ENCODE measurements around the gene HSD17B13. TPM values are rescaled to one million over a fixed set of nuclear protein-coding genes. Genes with fewer than 3 reads are reported as not detected.
"Not testable (repeated sequence)": the region's sequence is repeated elsewhere in the genome, so short reads cannot be mapped to it uniquely, and the experiment has no call there.

HSD17B13 gene
- total RNA-seq, 1 experiment from 2014 or later: 0.56 TPM

- Histone ChIP-seq H3K79me2 (ENCODE audit: low read length) (no peaks in the 10 kb centered on the region), H3K9me2 (replicated peaks; ENCODE audit: insufficient read depth, low read length) (no peaks in the 10 kb centered on the region), H3K9me3 (ENCODE audit: low read length) (no peaks in the 10 kb centered on the region), H3K27ac (ENCODE audit: low read length) (no peak overlapping the region), H3K36me3 (ENCODE audit: insufficient read depth, low read length) (no peaks in the 10 kb centered on the region), H3K4me3 (ENCODE audit: low read length) (no peak overlapping the region), H2AFZ (ENCODE audit: low read length) (no peak overlapping the region), H3K9ac (ENCODE audit: low read length) (no peak overlapping the region), H3K4me1 (ENCODE audit: low read length) (peaks cover 6% of the 10 kb centered on the region), H4K20me1 (ENCODE audit: insufficient read depth, low read depth, low read length) (no peaks in the 10 kb centered on the region), H3K27me3 (ENCODE audit: low read length) (no peaks in the 10 kb centered on the region), H3K4me2 (ENCODE audit: low read depth, low read length, poor library complexity, severe bottlenecking) (no peak overlapping the region)
- no peak for DNase-seq
Measured at GRCh38 chr4:87310691-87311335, 11.9 kb downstream of the HSD17B13 start.

DNA sequence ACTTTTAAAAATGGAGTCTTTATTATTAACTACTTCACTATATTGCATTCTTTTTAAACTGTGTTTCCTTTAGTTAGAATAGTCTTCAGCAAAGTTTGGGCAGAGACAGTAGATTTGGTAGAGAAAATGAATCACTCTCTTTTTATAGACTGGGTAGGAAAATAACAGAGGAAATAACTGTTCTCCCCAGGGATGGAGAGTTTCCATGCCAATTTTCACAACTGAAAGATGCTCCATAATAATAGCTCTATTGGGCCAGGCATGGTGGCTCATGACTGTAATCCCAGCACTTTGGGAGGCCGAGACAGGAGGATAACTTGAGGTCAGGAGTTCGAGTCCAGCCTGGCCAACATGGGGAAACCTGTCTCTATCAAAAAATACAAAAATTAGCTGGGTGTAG lies 13.1 kb downstream of the HSD17B13 start:
- Histone ChIP-seq H3K9me2 (replicated peaks; ENCODE audit: insufficient read depth, low read length) (no peaks in the 10 kb centered on the region), H3K27ac (ENCODE audit: low read length) (no peak overlapping the region), H3K4me1 (ENCODE audit: low read length) (peaks cover 2% of the 10 kb centered on the region; the same call in 1 of the 2 replicates), H2AFZ (ENCODE audit: low read length) (no peak overlapping the region), H3K4me3 (ENCODE audit: low read length) (no peak overlapping the region), H4K20me1 (ENCODE audit: insufficient read depth, low read depth, low read length) (no peaks in the 10 kb centered on the region), H3K79me2 (ENCODE audit: low read length) (no peaks in the 10 kb centered on the region), H3K36me3 (ENCODE audit: insufficient read depth, low read length) (no peaks in the 10 kb centered on the region), H3K9ac (ENCODE audit: low read length) (no peak overlapping the region), H3K27me3 (ENCODE audit: low read length) (no peaks in the 10 kb centered on the region), H3K4me2 (ENCODE audit: low read depth, low read length, poor library complexity, severe bottlenecking) (no peak overlapping the region), H3K9me3 (ENCODE audit: low read length) (no peaks in the 10 kb centered on the region)
- DNase-seq: no peak

DNA sequence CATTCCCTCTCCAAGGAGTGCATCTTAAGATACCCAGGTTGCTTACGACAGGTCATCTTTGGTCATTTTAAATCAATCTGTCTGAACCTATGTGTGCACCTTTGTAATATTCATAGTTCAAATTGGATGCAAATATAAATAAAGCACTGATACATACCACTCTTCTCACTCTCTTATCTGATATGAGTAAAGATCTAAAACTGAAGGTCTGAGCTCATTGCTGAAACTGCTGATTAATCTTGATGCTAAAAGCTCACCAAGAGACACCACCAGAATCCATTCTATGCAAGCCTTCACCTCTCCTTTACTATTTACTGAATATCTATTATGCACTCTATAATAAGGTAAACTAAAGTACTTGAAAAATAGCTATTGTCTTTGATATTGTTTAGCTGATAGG lies 16.6 kb downstream of the HSD17B13 start:
- Histone ChIP-seq H3K4me3 (ENCODE audit: low read length) (no peak overlapping the region), H3K4me1 (ENCODE audit: low read length) (peaks cover 2% of the 10 kb centered on the region; the same call in 1 of the 2 replicates)

DNA sequence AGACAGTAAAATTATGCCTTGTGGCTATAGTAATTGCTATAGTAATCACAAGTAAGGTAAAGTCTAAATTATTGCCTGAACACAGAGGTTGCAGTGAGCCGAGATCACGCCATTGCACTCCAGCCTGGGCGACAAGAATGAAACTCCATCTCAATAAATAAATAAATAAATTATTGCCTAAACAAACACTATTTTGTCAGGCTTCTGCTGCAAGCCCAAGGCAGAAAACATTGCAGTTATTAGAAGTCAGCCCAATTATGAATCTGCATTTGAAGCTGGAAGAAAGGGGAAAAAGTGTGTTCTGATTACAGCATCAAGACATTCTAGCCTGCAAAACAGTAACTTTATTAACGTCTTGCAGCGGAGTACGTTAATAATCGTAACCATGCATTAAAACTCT lies 17.1 kb downstream of the HSD17B13 start:
- Histone ChIP-seq H3K4me1 (ENCODE audit: low read length) (peaks cover 2% of the 10 kb centered on the region; the same call in 1 of the 2 replicates), H3K36me3 (ENCODE audit: insufficient read depth, low read length) (no peaks in the 10 kb centered on the region), H3K27ac (ENCODE audit: low read length) (no peak overlapping the region), H3K9me3 (ENCODE audit: low read length) (no peaks in the 10 kb centered on the region), H3K9ac (ENCODE audit: low read length) (no peak overlapping the region), H4K20me1 (ENCODE audit: insufficient read depth, low read depth, low read length) (no peaks in the 10 kb centered on the region), H3K9me2 (replicated peaks; ENCODE audit: insufficient read depth, low read length) (no peaks in the 10 kb centered on the region), H3K4me2 (ENCODE audit: low read depth, low read length, poor library complexity, severe bottlenecking) (no peak overlapping the region), H2AFZ (ENCODE audit: low read length) (no peak overlapping the region), H3K4me3 (ENCODE audit: low read length) (no peak overlapping the region), H3K79me2 (ENCODE audit: low read length) (no peaks in the 10 kb centered on the region), H3K27me3 (ENCODE audit: low read length) (no peaks in the 10 kb centered on the region)
- DNase-seq: no peak

More for the DNA sequence above, 16.6 kb downstream of the HSD17B13 start:
- Histone ChIP-seq H3K9ac (ENCODE audit: low read length) (no peak overlapping the region), H4K20me1 (ENCODE audit: insufficient read depth, low read depth, low read length) (no peaks in the 10 kb centered on the region), H3K4me2 (ENCODE audit: low read depth, low read length, poor library complexity, severe bottlenecking) (no peak overlapping the region), H3K79me2 (ENCODE audit: low read length) (no peaks in the 10 kb centered on the region), H3K27me3 (ENCODE audit: low read length) (no peaks in the 10 kb centered on the region), H2AFZ (ENCODE audit: low read length) (no peak overlapping the region), H3K9me3 (ENCODE audit: low read length) (no peaks in the 10 kb centered on the region), H3K27ac (ENCODE audit: low read length) (no peak overlapping the region), H3K36me3 (ENCODE audit: insufficient read depth, low read length) (no peaks in the 10 kb centered on the region), H3K9me2 (replicated peaks; ENCODE audit: insufficient read depth, low read length) (no peaks in the 10 kb centered on the region)
- no peak for DNase-seq

GRCh38 chr4:87304745-87305432 lies 17.8 kb downstream of the HSD17B13 start:
- no peak overlapping the region for H3K27ac ChIP-seq (ENCODE audit: low read length)
- no peaks in the 10 kb centered on the region for H3K9me2 ChIP-seq (replicated peaks; ENCODE audit: insufficient read depth, low read length)
- H3K4me3 ChIP-seq (ENCODE audit: low read length): no peak overlapping the region
- H2AFZ ChIP-seq (ENCODE audit: low read length): no peak overlapping the region
- no peak overlapping the region for H3K4me2 ChIP-seq (ENCODE audit: low read depth, low read length, poor library complexity, severe bottlenecking)
- H3K79me2 ChIP-seq (ENCODE audit: low read length): no peaks in the 10 kb centered on the region
- peaks cover 2% of the 10 kb centered on the region; the same call in 1 of the 2 replicates for H3K4me1 ChIP-seq (ENCODE audit: low read length)
- H3K9me3 ChIP-seq (ENCODE audit: low read length): no peaks in the 10 kb centered on the region
- DNase-seq: no peak
- no peaks in the 10 kb centered on the region for H4K20me1 ChIP-seq (ENCODE audit: insufficient read depth, low read depth, low read length)
- H3K9ac ChIP-seq (ENCODE audit: low read length): no peak overlapping the region
- no peaks in the 10 kb centered on the region for H3K27me3 ChIP-seq (ENCODE audit: low read length)
- H3K36me3 ChIP-seq (ENCODE audit: insufficient read depth, low read length): no peaks in the 10 kb centered on the region

DNA sequence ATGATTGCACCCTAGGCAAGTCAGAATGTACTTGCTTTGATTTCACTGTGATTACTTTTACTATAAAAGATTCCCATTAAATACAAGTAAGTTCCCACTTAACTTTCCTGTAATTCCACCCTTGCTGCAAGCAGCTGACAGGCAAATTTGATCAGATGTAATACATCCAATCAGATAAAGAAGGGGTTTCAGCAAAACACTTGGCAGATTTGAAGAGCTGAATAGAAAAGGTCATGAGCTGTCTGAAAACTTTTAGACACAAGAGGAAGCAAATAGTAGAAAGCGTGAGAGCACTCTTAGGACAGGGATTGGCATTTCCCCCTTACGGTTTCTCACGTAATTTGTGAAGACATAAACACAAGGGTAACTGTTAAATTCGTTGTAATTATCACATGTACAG lies 22.8 kb downstream of the HSD17B13 start:
- H3K9ac ChIP-seq (ENCODE audit: low read length): no peak overlapping the region
- no peaks in the 10 kb centered on the region for H3K79me2 ChIP-seq (ENCODE audit: low read length)
- no peak overlapping the region for H3K27ac ChIP-seq (ENCODE audit: low read length)
- H4K20me1 ChIP-seq (ENCODE audit: insufficient read depth, low read depth, low read length): no peaks in the 10 kb centered on the region
- no peaks in the 10 kb centered on the region for H3K9me3 ChIP-seq (ENCODE audit: low read length)
- H3K4me3 ChIP-seq (ENCODE audit: low read length): no peak overlapping the region
- H3K27me3 ChIP-seq (ENCODE audit: low read length): no peaks in the 10 kb centered on the region
- H2AFZ ChIP-seq (ENCODE audit: low read length): no peak overlapping the region
- no peaks in the 10 kb centered on the region for H3K36me3 ChIP-seq (ENCODE audit: insufficient read depth, low read length)
- no peak for DNase-seq
- no peaks in the 10 kb centered on the region for H3K4me1 ChIP-seq (ENCODE audit: low read length)
- H3K9me2 ChIP-seq (replicated peaks; ENCODE audit: insufficient read depth, low read length): no peaks in the 10 kb centered on the region
- H3K4me2 ChIP-seq (ENCODE audit: low read depth, low read length, poor library complexity, severe bottlenecking): no peak overlapping the region

GRCh38 chr4:87298362-87298761 lies 24.3 kb downstream of the HSD17B13 start:
- Histone ChIP-seq H3K9ac (ENCODE audit: low read length) (no peak overlapping the region), H3K4me1 (ENCODE audit: low read length) (no peaks in the 10 kb centered on the region), H3K27me3 (ENCODE audit: low read length) (no peaks in the 10 kb centered on the region), H3K79me2 (ENCODE audit: low read length) (no peaks in the 10 kb centered on the region), H3K9me2 (replicated peaks; ENCODE audit: insufficient read depth, low read length) (no peaks in the 10 kb centered on the region), H2AFZ (ENCODE audit: low read length) (no peak overlapping the region), H3K4me2 (ENCODE audit: low read depth, low read length, poor library complexity, severe bottlenecking) (no peak overlapping the region), H3K4me3 (ENCODE audit: low read length) (no peak overlapping the region), H3K27ac (ENCODE audit: low read length) (no peak overlapping the region), H3K36me3 (ENCODE audit: insufficient read depth, low read length) (no peaks in the 10 kb centered on the region), H4K20me1 (ENCODE audit: insufficient read depth, low read depth, low read length) (no peaks in the 10 kb centered on the region), H3K9me3 (ENCODE audit: low read length) (no peaks in the 10 kb centered on the region)
- no peak for DNase-seq

- not testable (repeated sequence) for DNase-seq; H3K9me3 ChIP-seq (ENCODE audit: low read length); H3K79me2 ChIP-seq (ENCODE audit: low read length); H3K4me1 ChIP-seq (ENCODE audit: low read length); H3K36me3 ChIP-seq (ENCODE audit: insufficient read depth, low read length); H3K27me3 ChIP-seq (ENCODE audit: low read length); H3K9me2 ChIP-seq (replicated peaks; ENCODE audit: insufficient read depth, low read length); H3K4me2 ChIP-seq (ENCODE audit: low read depth, low read length, poor library complexity, severe bottlenecking); H3K27ac ChIP-seq (ENCODE audit: low read length); H3K9ac ChIP-seq (ENCODE audit: low read length); H4K20me1 ChIP-seq (ENCODE audit: insufficient read depth, low read depth, low read length); H2AFZ ChIP-seq (ENCODE audit: low read length); H3K4me3 ChIP-seq (ENCODE audit: low read length)
Measured at GRCh38 chr4:87294911-87295310, 27.8 kb downstream of the HSD17B13 start.
